Measurements from ENCODE around the gene P4HB. TPM values are rescaled to one million over a fixed set of nuclear protein-coding genes. Genes with fewer than 3 reads are reported as not detected.

The P4HB gene
- total RNA-seq, 1 donor from 2014 or later: 1,052 TPM

- DNase-seq: no peak
These were observed 51.4 kb downstream of the P4HB start for GRCh38 chr17:81808778-81809555.

DNA sequence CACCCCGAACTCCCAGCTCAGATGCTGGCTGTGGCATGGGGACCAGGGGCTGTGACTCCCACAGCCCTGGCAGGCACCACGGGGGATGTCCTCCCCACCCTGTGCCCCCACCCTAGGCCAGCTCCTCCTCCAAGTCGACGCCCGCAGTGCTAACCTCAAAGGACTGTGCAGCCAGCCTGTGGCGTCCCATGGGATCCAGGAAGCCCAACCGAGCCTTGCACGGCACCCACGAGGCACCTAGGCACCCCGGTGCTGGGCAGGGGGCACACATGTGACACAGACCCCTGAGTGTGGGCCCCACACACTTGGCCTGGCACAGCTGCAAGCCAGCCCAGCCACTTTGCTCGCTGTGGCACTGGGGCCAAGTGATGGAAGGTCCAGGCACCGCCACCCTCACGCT, 52.5 kb downstream of the P4HB start:
- DNase-seq: no peak

DNA sequence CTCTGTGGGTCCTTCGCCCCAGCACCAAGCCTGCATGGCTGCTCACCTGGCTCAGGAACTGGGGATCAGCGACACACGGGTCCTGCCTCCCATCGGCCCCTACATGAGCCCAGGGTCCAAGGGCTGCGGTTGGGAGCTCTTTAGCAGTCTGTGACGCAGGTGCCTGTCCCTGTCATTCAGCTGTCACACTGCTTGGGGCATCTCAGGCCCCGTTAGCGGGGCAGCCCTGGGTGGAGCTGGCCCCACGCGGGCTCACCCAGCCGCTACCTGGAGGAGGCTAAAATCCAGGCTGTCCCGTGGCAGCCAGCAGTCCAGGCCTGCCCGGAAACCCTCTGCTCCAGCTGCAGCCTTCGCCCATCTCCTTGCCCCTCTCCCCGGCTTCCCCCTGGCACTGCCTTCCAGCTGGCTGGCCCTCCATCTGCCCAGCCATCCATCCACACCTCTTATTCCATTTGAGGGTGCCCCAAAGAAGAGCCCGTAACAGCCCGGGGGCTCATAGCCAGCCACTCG, 53.1 kb downstream of the P4HB start:
- no peak for DNase-seq

GRCh38 chr17:81806461-81807209, 53.7 kb downstream of the P4HB start:
- DNase-seq: no peak

GRCh38 chr17:81805707-81806460, 54.5 kb downstream of the P4HB start:
- DNase-seq: no peak

DNA sequence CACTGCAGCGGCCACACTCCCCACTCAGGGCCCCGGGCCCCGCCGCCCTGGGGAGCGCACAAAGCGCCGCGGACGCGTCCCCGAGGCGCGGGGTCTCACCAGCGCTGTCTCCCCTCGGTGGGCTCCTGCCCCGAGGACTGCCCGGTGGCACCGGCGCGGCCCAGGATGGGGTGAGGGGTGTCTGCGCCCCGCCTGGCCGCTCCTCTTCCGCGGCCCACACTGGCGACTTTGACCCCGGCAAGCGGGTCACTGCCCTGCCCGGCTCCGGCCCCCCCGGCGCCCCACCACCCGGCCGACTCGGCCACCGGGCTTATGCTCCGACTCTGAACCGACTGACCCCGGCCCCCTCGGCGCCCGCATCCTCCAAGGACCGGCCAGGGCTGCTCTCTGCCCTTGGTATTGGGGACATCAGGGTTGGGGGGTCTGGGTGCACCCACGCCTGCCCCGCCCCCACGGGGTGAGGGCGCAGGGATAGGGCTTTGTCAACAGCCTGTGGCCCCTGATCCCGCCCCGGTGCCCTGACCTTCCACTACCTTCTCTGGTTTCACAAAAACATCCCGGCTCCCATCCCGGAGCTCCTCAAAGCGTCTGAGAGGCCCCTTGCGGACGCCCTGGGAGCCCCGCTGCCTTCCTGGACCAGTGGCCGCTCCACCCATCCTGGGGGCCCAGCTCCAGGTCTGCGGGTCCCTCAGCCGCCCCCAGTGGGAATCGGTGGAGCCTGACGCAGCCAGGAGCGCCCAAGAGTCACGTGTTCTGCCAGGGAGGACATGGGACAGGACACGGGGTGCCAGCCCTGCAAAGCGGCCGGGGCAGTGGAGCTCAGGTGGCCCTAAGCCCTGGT, 55.6 kb downstream of the P4HB start:
- no peak for DNase-seq

DNA sequence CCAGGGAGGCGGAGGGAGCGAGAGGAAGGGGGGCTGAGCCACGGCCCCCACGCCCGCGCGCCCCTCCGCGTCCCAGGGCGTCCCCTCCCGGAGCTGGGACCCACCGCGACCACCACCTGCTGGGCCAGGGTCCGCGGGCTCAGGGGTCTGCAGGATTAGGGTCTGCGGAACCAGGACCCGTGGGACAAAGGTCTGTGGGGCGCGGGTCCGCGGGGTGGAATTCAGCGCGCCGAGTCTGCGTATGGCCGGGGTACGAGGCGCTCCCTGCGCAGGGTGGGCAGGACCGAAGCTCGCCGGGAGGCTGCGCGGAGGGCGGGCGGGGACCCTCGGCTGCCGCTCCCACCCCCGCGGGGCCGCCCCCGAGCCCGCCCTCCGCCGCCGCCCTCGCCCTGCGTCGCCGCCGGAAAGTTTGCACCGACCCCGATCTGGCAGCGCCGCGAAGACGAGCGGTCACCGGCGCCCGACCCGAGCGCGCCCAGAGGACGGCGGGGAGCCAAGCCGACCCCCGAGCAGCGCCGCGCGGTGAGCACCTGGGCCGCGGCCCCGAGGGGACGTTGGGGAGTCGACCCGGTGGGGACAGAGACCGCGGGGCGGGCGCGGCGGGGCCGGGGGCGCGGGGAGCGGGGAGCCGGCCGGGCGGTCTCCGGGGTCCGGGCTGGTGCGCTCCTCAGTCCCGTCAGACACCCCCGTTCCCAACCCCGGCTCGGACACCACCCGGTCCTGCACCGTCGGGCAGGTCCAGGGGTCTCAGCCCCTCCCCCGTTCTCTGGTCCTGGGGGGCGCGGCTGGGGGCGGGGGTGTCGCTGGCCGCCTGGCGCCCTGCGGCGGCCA, 56.4 kb downstream of the P4HB start, which contains the start of gene GCGR:
Gene GCGR, plus strand, starts transcription at position 423 of the 831 bp plus-strand sequence. CDS start 4,869 bp downstream, outside the sequence.
- DNase-seq: no peak

GRCh38 chr17:81802856-81803643, 57.3 kb downstream of the P4HB start:
- no peak for DNase-seq

DNA sequence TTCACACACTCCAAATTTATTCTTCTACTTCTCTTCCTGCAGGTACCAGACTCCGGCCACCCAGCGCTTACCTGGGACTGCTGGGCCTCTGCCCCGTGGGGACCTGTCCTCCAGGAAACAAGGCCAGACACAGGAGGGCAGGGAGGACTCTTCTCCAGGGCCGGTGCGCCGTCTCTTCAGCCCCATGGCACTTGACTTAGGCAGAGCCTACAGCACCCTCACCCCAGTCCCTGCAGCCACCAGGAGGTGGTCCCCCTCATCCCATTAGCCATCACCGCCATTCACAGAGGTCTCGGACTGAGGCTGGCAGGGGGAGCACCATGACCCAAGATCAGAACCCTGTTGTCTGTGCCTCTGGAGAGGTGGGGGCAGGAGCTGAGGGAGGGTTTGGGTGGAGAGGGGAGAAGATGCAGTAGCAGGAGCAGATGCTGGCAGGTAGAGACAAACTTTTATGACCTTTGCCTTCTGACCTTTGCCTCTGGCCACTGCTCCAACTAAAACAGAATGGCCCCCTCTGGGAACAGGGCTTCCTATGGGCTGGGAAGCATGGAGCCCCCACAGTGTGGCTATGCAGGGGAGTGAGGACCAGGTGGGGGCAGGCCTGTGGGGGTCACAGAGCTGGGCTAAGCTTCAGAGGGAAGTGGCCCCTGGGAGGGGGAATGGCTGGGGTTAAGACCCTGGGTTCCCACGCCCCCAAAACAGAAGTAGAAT, 58.1 kb downstream of the P4HB start:
- no peak for DNase-seq

DNA sequence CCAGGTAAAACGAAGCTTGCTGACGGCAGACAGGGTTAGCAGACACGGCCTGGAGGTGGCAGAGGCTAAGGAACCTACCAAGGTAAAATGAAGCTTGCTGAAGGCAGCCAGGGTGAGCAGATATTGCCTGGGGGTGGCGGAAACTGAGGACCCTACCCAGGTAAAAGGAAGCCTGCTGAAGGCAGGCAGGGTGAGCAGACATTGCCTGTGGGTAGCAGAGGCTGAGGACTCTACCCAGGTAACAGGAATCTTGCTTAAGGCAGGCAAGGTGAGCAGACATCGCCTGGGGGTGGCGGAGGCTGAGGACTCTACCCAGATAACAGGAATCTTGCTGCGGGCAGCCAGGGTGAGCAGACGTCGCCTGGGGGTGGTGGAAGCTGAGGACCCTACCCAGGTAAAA, 59.0 kb downstream of the P4HB start:
- no peak for DNase-seq

DNA sequence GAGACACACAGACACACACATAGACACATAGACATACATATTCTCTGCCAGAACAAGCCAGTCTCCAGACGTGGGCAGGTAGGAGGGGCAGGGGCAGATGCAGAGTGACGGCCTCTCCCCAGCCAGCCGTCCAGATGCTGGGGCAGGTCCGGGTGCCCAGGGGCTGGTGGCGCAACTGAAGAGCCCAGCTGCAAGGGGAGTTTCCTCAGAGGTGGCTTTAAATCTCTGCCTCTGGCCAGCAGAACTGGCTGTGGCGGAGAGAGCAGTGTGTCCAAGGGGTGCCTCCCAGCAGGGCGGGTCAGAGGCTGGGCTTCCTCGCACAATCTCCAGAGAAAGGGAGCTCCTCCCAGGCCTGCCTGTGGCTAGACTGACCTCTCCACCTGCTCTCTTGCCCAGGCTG, 65.8 kb downstream of the P4HB start:
- DNase-seq: no peak

GRCh38 chr17:81794074-81794476, 66.3 kb downstream of the P4HB start:
- no peak for DNase-seq

Other genes with a start within 250 kb of the P4HB start
- gene NPLOC4, start 223.4 kb downstream of the P4HB start, total RNA-seq: 83.9 and 124 TPM in 2 replicates
- gene TSPAN10, start 223.3 kb downstream of the P4HB start, total RNA-seq: 0.68 and 1.3 TPM in 2 replicates
- gene PDE6G, start 204.0 kb downstream of the P4HB start, total RNA-seq: 3.4 and 4.1 TPM in 2 replicates
- 25.2 and 45.1 TPM in 2 replicates for gene OXLD1, start 193.9 kb downstream of the P4HB start, total RNA-seq
- gene CCDC137, start 193.8 kb downstream of the P4HB start, total RNA-seq: 11.1 and 14.1 TPM in 2 replicates
- 21.0 and 25.2 TPM in 2 replicates for gene ARL16, start 176.7 kb downstream of the P4HB start, total RNA-seq
- 59.7 and 98.5 TPM in 2 replicates for gene HGS, start 176.5 kb downstream of the P4HB start, total RNA-seq
- 8.2 and 10.9 TPM in 2 replicates for gene MRPL12, start 157.2 kb downstream of the P4HB start, total RNA-seq
- 11.4 and 28.4 TPM in 2 replicates for gene SLC25A10, start 148.3 kb downstream of the P4HB start, total RNA-seq
- gene GCGR, start 56.4 kb downstream of the P4HB start, total RNA-seq: 0.17 TPM in 1 of 2 replicates, not detected in the other
- 79.9 and 138 TPM in 2 replicates for gene MCRIP1, start 27.2 kb downstream of the P4HB start, total RNA-seq
- not detected in 2 replicates for gene PPP1R27, start 25.5 kb downstream of the P4HB start, total RNA-seq
- 195 and 495 TPM in 2 replicates for gene ARHGDIA, start 10.8 kb upstream of the P4HB start, total RNA-seq
- 172 and 224 TPM in 2 replicates for gene ALYREF, start 31.1 kb upstream of the P4HB start, total RNA-seq
- 79.9 and 128 TPM in 2 replicates for gene ANAPC11, start 31.2 kb upstream of the P4HB start, total RNA-seq
- 0.28 TPM in 1 of 2 replicates, not detected in the other for gene NPB, start 41.7 kb upstream of the P4HB start, total RNA-seq
- 41.0 and 80.1 TPM in 2 replicates for gene PCYT2, start 50.9 kb upstream of the P4HB start, total RNA-seq
- gene SIRT7, start 57.6 kb upstream of the P4HB start, total RNA-seq: 17.3 and 21.1 TPM in 2 replicates
- gene MAFG, start 67.2 kb upstream of the P4HB start, total RNA-seq: 19.7 and 22.4 TPM in 2 replicates
- 59.4 and 97.8 TPM in 2 replicates for gene PYCR1, start 76.8 kb upstream of the P4HB start, total RNA-seq
- not detected in 2 replicates for gene MYADML2, start 86.7 kb upstream of the P4HB start, total RNA-seq
- 0.09 TPM in 1 of 2 replicates, not detected in the other for gene NOTUM, start 100.7 kb upstream of the P4HB start, total RNA-seq
- 18.3 and 20.1 TPM in 2 replicates for gene ASPSCR1, start 117.1 kb upstream of the P4HB start, total RNA-seq
- 27.0 and 33.0 TPM in 2 replicates for gene CENPX, start 162.3 kb upstream of the P4HB start, total RNA-seq
- 15.1 and 23.3 TPM in 2 replicates for gene LRRC45, start 162.8 kb upstream of the P4HB start, total RNA-seq
- gene RAC3, start 171.1 kb upstream of the P4HB start, total RNA-seq: 9.0 and 14.0 TPM in 2 replicates
- 56.8 and 63.8 TPM in 2 replicates for gene DCXR, start 177.2 kb upstream of the P4HB start, total RNA-seq
- gene RFNG, start 191.3 kb upstream of the P4HB start, total RNA-seq: 22.6 and 34.9 TPM in 2 replicates
- gene GPS1, start 191.4 kb upstream of the P4HB start, total RNA-seq: 84.2 and 112 TPM in 2 replicates
- gene DUS1L, start 205.3 kb upstream of the P4HB start, total RNA-seq: 72.5 and 72.7 TPM in 2 replicates
- 51.1 and 216 TPM in 2 replicates for gene FASN, start 237.7 kb upstream of the P4HB start, total RNA-seq

Measured in dermis blood vessel endothelial cell (primary cell).